Testis (tissue), 3 donors: ENCODE results near the gene ZNF860. TPM values are rescaled to one million over a fixed set of nuclear protein-coding genes. Genes with fewer than 3 reads are reported as not detected.

Source experiments
- DNase-seq: peaks from one replicate; pipeline ENCODE4 v3.0.0-alpha.2; 2019
- H3K27ac ChIP-seq, 2 donors: fragments of 200-600 bp; sonication (generic); one replicate each; pipeline ENCODE4 v1.5.1; 2019
- H3K27me3 ChIP-seq: fragments of 200-600 bp; sonication (generic); one replicate; pipeline ENCODE4 v1.5.1; 2019
- H3K36me3 ChIP-seq: fragments of 200-600 bp; sonication (generic); one replicate; pipeline ENCODE4 v1.5.1; 2017; ENCODE audit warnings: low read depth; ENCODE audit errors: missing control alignments
- H3K4me1 ChIP-seq: fragments of 200-600 bp; sonication (generic); one replicate; pipeline ENCODE4 v1.5.1; 2019
- H3K4me3 ChIP-seq, 2 donors: fragments of 200-600 bp; sonication (generic); one replicate each; pipeline ENCODE4 v1.5.1; 2017 to 2019
- H3K9me3 ChIP-seq: fragments of 200-600 bp; sonication (generic); one replicate; pipeline ENCODE4 v1.5.1; 2017
- POLR2A ChIP-seq: fragments of 450-650 bp; IDR thresholded peaks from one replicate; pipeline ENCODE4 v1.6.1; 2017; ENCODE audit warnings: antibody characterized with exemption, mild to moderate bottlenecking, moderate library complexity
- WGBS, 2 donors: methylation state at CpG; one replicate each; pipeline ENCODE4 v1.1.5; 2018; 5-methylcytosine and 5-hydroxymethylcytosine counted together
- intact Hi-C: fragments of 100-400 bp; cut with DNase I; formaldehyde crosslinking; loops from one replicate; pipeline ENCODE4 v1.15.1; 2023; ENCODE audit warnings: low total_unique reads
- polyA plus RNA-seq: library from polyadenylated mRNA; stranded (reverse); fragments of 350-450 nt; fragmentation: Illumina TruSeq; extraction: RNeasy Lipid Tissue Mini Kit (QIAGEN cat#74804); gene quantifications from one replicate; pipeline ENCODE4 v1.2.3, GENCODE V29; 2014; ENCODE audit warnings: low read depth, low replicate concordance; ENCODE audit not compliant: insufficient read depth
- total RNA-seq, 2 donors: library from RNA; depleted of rRNA; stranded (reverse); fragments of >200 nt; gene quantifications; one replicate each; pipeline ENCODE4 v1.2.3, GENCODE V29; 2016
- TF ChIP-seq, protein P1 (sequence below), 3 experiments: fragments of 450-650 bp in 2 of 3; fragments of 200-600 bp in 1 of 3; sonication (generic) in 1 of 3; IDR thresholded peaks; one replicate each; pipeline ENCODE4 v1.5.1; 2016 to 2019; ENCODE audit warnings: antibody characterized with exemption in 3 of 3, mild to moderate bottlenecking in 2 of 3, moderate library complexity in 1 of 3

Gene ZNF860
- total and polyA plus RNA-seq, 3 donors from 2014 or later = 1.5 to 6.2 (median 4.0) TPM

- Histone ChIP-seq H3K4me3 (no peak overlapping the region), H3K27me3 (no peaks in the 10 kb centered on the region), H3K36me3 (no peaks in the 10 kb centered on the region), H3K4me1 (no peaks in the 10 kb centered on the region), H3K27ac (no peak overlapping the region), H3K9me3 (no peaks in the 10 kb centered on the region)
- DNase-seq = no peak
- 73 to 85% methylated on average over 4 of the region's 4 CpGs for WGBS, 2 donors
- TF ChIP-seq, protein P1, sequence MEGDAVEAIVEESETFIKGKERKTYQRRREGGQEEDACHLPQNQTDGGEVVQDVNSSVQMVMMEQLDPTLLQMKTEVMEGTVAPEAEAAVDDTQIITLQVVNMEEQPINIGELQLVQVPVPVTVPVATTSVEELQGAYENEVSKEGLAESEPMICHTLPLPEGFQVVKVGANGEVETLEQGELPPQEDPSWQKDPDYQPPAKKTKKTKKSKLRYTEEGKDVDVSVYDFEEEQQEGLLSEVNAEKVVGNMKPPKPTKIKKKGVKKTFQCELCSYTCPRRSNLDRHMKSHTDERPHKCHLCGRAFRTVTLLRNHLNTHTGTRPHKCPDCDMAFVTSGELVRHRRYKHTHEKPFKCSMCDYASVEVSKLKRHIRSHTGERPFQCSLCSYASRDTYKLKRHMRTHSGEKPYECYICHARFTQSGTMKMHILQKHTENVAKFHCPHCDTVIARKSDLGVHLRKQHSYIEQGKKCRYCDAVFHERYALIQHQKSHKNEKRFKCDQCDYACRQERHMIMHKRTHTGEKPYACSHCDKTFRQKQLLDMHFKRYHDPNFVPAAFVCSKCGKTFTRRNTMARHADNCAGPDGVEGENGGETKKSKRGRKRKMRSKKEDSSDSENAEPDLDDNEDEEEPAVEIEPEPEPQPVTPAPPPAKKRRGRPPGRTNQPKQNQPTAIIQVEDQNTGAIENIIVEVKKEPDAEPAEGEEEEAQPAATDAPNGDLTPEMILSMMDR (IDR thresholded peaks at IDR 0.05) = no peak
- TF ChIP-seq POLR2A = no peak
- intact Hi-C loops = no loop called here
These were observed 34.4 kb upstream of the ZNF860 start for GRCh38 chr3:31947162-31947561.

DNA sequence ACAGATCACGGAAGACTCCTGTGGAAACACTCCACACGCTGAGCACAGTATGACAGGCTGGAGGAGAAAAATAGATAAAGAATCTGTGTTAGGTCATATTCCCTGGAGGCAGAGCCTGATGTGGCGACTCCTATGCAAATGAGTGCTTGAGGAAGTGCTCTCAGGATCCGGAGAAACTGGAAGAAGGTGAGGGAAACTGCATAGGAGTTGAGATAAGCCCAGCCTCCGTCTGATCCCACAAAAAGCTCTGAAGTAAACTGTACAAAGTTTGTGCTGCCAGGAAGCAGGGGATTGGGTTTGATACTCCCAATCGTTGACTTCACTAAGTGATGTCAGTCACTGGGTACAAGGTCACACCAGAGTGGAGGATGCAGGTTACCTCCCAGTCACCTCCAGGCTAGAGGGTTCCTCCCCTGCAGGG, 33.9 kb upstream of the ZNF860 start:
- Histone ChIP-seq H3K36me3 (no peaks in the 10 kb centered on the region), H3K9me3 (no peaks in the 10 kb centered on the region), H3K27me3 (no peaks in the 10 kb centered on the region), H3K4me3 (no peak overlapping the region), H3K4me1 (no peaks in the 10 kb centered on the region), H3K27ac (no peak overlapping the region)
- WGBS, 2 donors = 63 to 74% methylated on average over 6 of the region's 6 CpGs
- TF ChIP-seq POLR2A = no peak
- TF ChIP-seq, protein P1 (IDR thresholded peaks at IDR 0.05) = no peak
- no peak for DNase-seq
- intact Hi-C loops = no loop called here

DNA sequence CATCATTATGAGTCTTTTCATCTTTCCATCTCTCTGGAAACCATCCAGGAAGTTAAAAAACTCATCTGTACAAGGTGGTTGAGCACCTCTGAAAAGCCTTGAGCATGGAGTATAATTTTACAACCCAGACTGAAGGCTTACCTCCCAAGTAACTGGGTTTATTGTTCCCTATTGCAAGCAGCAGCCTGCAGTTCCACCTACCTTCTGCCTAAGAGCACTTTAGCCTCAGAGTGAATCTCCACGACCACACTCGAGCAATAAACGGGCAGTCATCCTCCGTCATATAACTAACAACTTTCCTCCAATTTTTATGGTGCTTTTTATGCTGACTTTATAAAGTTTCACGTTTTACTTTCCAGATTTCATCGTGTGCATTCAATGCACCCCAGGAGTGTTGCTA, 33.3 kb upstream of the ZNF860 start:
- Histone ChIP-seq H3K4me1 (no peaks in the 10 kb centered on the region), H3K27ac (no peak overlapping the region), H3K9me3 (no peaks in the 10 kb centered on the region), H3K4me3 (no peak overlapping the region), H3K27me3 (no peaks in the 10 kb centered on the region), H3K36me3 (no peaks in the 10 kb centered on the region)
- TF ChIP-seq, protein P1 (IDR thresholded peaks at IDR 0.05) = no peak
- TF ChIP-seq POLR2A = no peak
- WGBS, 2 donors = 73 to 86% methylated on average over 6 of the region's 6 CpGs
- DNase-seq = no peak
- intact Hi-C loops = no loop called here

DNA sequence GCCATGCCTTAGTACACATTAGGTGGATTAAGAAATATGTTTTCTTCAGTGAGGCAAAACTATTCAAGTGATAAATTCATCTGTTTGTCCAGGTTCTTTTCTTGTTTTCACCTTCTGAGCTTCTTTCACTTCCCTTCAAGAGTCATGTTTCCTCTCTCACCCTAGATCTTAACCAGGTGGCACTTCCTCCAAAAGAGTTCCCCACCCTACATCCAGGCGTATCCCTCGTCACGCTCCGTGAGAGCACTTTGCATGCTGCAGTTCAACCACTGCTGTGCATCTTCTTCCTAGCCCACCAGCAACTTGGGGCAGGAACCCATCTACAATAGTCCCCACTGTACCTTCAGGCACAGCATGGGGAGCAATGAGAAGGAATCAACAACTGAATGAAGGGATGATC, 29.3 kb upstream of the ZNF860 start:
- intact Hi-C loops = no loop called here
- H3K4me3 ChIP-seq = no peak overlapping the region
- 95 to 96% methylated on average over 4 of the region's 4 CpGs for WGBS, 2 donors
- H3K9me3 ChIP-seq = no peaks in the 10 kb centered on the region
- H3K27me3 ChIP-seq = no peaks in the 10 kb centered on the region
- no peak for DNase-seq
- H3K36me3 ChIP-seq = no peaks in the 10 kb centered on the region
- TF ChIP-seq, protein P1 (IDR thresholded peaks at IDR 0.05) = no peak
- no peak for TF ChIP-seq POLR2A
- H3K27ac ChIP-seq = no peak overlapping the region
- H3K4me1 ChIP-seq = no peaks in the 10 kb centered on the region

DNA sequence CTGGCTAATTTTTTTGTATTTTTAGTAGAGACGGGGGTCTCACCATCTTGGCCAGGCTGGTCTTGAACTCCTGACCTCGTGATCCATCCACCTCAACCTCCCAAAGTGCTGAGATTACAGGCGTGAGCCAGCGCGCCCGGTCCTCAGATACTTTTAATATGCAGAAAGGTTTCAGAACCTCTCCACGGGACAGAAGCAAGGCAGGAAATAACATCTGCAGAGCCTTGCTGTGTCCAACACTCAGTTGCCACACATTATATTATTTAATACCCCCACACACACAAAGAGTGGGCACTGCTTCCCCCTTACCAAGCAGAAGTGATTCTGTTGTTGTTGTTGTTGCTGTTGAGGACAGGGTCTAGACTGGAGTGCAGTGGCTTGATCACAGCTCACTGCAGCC, 28.5 kb upstream of the ZNF860 start:
- H3K27ac ChIP-seq = no peak overlapping the region
- 84 to 93% methylated on average over 7 of the region's 7 CpGs for WGBS, 2 donors
- TF ChIP-seq POLR2A = no peak
- TF ChIP-seq, protein P1 (IDR thresholded peaks at IDR 0.05) = no peak
- no peaks in the 10 kb centered on the region for H3K36me3 ChIP-seq
- no peak for DNase-seq
- intact Hi-C loops = no loop called here
- no peaks in the 10 kb centered on the region for H3K9me3 ChIP-seq
- H3K4me3 ChIP-seq = no peak overlapping the region
- H3K4me1 ChIP-seq = peaks cover 1% of the 10 kb centered on the region
- no peaks in the 10 kb centered on the region for H3K27me3 ChIP-seq
